Panc1 (cell line): ENCODE results near the gene CLCNKA.
A peak's percentile ranks its signal among the peaks of the same experiment; 100 is the strongest.

Experiments
- TF ChIP-seq, protein P1 (sequence below), 2 experiments: IDR thresholded peaks; 2 replicates each; pipeline ENCODE4 v1.6.1; 2011 to 2012; ENCODE audit warnings: low read depth in 2 of 2, control low read depth in 1 of 2, low read length in 1 of 2, mild to moderate bottlenecking in 1 of 2, moderate library complexity in 1 of 2; ENCODE audit not compliant: insufficient read depth in 1 of 2
- TF ChIP-seq, protein P2 (sequence below): fragments of 450-650 bp; IDR thresholded peaks from 2 replicates; pipeline ENCODE4 v1.5.1; 2017; ENCODE audit warnings: mild to moderate bottlenecking

DNA sequence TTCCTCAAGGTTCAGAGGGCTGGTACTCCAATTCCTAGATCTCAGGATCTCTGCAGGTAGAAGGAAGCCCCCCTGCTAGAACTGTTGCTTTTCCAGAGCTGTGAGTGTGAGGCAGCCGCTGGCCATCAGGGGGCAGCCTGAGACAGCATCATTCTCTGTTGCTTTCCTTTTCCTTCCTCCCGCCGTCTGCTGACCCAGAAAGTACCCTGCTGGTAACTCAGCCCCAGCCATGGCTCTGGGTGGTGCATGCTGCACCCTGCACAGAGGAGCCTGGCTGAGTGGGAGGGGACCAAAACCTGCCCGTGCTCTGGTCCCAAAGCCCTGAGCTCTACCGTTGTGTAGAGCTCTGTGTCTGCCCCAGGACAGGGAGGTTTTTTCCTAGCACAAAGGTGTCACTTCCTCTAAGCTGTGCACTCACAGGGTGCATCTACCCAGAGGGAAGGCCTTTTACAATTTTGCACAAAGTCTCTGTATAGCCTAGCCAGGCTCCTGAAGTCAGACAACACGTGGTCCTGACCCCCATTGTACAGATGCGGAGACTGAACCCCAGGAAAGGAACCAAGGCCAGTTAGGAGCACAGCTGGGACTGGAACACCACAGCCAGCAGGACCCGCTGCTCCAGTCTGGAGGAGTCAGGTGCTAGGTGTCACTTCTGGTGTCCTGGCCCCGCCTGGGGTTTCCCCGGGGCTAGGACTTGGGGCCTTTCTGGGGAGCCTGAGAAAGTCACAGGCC is 57.3 kb downstream of the CLCNKA start:
- TF ChIP-seq, protein P1, sequence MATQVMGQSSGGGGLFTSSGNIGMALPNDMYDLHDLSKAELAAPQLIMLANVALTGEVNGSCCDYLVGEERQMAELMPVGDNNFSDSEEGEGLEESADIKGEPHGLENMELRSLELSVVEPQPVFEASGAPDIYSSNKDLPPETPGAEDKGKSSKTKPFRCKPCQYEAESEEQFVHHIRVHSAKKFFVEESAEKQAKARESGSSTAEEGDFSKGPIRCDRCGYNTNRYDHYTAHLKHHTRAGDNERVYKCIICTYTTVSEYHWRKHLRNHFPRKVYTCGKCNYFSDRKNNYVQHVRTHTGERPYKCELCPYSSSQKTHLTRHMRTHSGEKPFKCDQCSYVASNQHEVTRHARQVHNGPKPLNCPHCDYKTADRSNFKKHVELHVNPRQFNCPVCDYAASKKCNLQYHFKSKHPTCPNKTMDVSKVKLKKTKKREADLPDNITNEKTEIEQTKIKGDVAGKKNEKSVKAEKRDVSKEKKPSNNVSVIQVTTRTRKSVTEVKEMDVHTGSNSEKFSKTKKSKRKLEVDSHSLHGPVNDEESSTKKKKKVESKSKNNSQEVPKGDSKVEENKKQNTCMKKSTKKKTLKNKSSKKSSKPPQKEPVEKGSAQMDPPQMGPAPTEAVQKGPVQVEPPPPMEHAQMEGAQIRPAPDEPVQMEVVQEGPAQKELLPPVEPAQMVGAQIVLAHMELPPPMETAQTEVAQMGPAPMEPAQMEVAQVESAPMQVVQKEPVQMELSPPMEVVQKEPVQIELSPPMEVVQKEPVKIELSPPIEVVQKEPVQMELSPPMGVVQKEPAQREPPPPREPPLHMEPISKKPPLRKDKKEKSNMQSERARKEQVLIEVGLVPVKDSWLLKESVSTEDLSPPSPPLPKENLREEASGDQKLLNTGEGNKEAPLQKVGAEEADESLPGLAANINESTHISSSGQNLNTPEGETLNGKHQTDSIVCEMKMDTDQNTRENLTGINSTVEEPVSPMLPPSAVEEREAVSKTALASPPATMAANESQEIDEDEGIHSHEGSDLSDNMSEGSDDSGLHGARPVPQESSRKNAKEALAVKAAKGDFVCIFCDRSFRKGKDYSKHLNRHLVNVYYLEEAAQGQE (IDR thresholded peaks at IDR 0.05; ENCODE audit: insufficient read depth in 1 of 2, low read depth in 2 of 2, low read length in 1 of 2): no peak
- TF ChIP-seq, protein P2, sequence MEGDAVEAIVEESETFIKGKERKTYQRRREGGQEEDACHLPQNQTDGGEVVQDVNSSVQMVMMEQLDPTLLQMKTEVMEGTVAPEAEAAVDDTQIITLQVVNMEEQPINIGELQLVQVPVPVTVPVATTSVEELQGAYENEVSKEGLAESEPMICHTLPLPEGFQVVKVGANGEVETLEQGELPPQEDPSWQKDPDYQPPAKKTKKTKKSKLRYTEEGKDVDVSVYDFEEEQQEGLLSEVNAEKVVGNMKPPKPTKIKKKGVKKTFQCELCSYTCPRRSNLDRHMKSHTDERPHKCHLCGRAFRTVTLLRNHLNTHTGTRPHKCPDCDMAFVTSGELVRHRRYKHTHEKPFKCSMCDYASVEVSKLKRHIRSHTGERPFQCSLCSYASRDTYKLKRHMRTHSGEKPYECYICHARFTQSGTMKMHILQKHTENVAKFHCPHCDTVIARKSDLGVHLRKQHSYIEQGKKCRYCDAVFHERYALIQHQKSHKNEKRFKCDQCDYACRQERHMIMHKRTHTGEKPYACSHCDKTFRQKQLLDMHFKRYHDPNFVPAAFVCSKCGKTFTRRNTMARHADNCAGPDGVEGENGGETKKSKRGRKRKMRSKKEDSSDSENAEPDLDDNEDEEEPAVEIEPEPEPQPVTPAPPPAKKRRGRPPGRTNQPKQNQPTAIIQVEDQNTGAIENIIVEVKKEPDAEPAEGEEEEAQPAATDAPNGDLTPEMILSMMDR: peak; percentile 92
